OCI-LY1 (cell line): Measurements from ENCODE around the gene ATOH1.

ENCODE experiments used
- H2AFZ ChIP-seq: fragments of 200-600 bp; sonication (generic), shearing (Covaris generic); 2 replicates; pipeline ENCODE4 v1.6.0; 2014; ENCODE audit warnings: antibody characterized with exemption, mild to moderate bottlenecking, low read length
- H3F3A ChIP-seq: fragments of 200-600 bp; sonication (generic), shearing (Covaris generic); 2 replicates; pipeline ENCODE4 v1.6.0; 2014; ENCODE audit warnings: mild to moderate bottlenecking, antibody characterized with exemption, low read length, moderate library complexity; ENCODE audit not compliant: insufficient read depth
- H3K27ac ChIP-seq: fragments of 200-600 bp; sonication (generic); 2 replicates; pipeline ENCODE4 v1.5.1; 2014; ENCODE audit warnings: low read length, mixed run types, mild to moderate bottlenecking, low read depth; ENCODE audit not compliant: poor library complexity, severe bottlenecking
- H3K27me3 ChIP-seq: fragments of 200-600 bp; sonication (generic); 2 replicates; pipeline ENCODE4 v1.6.0; 2014; ENCODE audit warnings: antibody characterized with exemption, mild to moderate bottlenecking, low read length, moderate library complexity; ENCODE audit not compliant: insufficient read depth
- H3K36me3 ChIP-seq: fragments of 200-600 bp; sonication (generic); 2 replicates; pipeline ENCODE4 v1.6.1; 2014; ENCODE audit warnings: mild to moderate bottlenecking, antibody characterized with exemption, low read length, moderate library complexity, mixed read lengths; ENCODE audit not compliant: insufficient read depth
- H3K4me1 ChIP-seq: fragments of 200-600 bp; sonication (generic); 2 replicates; pipeline ENCODE4 v1.5.1; 2014; ENCODE audit warnings: mild to moderate bottlenecking, low read length, moderate library complexity; ENCODE audit not compliant: insufficient read depth, severe bottlenecking
- H3K4me2 ChIP-seq: fragments of 200-600 bp; sonication (generic), shearing (Covaris generic); 2 replicates; pipeline ENCODE4 v1.6.1; 2014; ENCODE audit warnings: low read length
- H3K4me3 ChIP-seq: fragments of 200-600 bp; sonication (generic); 2 replicates; pipeline ENCODE4 v1.5.1; 2014; ENCODE audit warnings: low read length, low read depth, mild to moderate bottlenecking, mixed read lengths; ENCODE audit not compliant: poor library complexity, severe bottlenecking
- H3K79me2 ChIP-seq: fragments of 200-600 bp; shearing (Covaris generic); 2 replicates; pipeline ENCODE4 v1.6.1; 2016; ENCODE audit warnings: mixed run types, low read length, mixed read lengths; ENCODE audit not compliant: insufficient read depth
- H3K9ac ChIP-seq: fragments of 200-600 bp; sonication (generic), shearing (Covaris generic); 2 replicates; pipeline ENCODE4 v1.6.1; 2014; ENCODE audit warnings: mild to moderate bottlenecking, low read length, mixed read lengths
- H3K9me2 ChIP-seq: fragments of 200-600 bp; sonication (generic), shearing (Covaris generic); 2 replicates; pipeline ENCODE4 v1.6.1; 2014; ENCODE audit warnings: low read depth, mild to moderate bottlenecking, low read length, mixed read lengths
- H3K9me3 ChIP-seq: fragments of 200-600 bp; shearing (Covaris generic); 2 replicates; pipeline ENCODE4 v1.6.1; 2014; ENCODE audit warnings: low read length, mixed read lengths
- H4K20me1 ChIP-seq: fragments of 200-600 bp; sonication (generic), shearing (Covaris generic); 2 replicates; pipeline ENCODE4 v1.6.0; 2016; ENCODE audit warnings: mild to moderate bottlenecking, low read length; ENCODE audit not compliant: insufficient read depth
- CTCF ChIP-seq: fragments of 200-600 bp; sonication (generic), shearing (Covaris generic); IDR thresholded peaks from 2 replicates; pipeline ENCODE4 v1.5.1; 2017; ENCODE audit warnings: mild to moderate bottlenecking, antibody characterized with exemption, low read length, moderate library complexity, mixed read lengths
- EZH2 ChIP-seq: fragments of 200-600 bp; sonication (generic), shearing (Covaris generic); IDR thresholded peaks from 2 replicates; pipeline ENCODE4 v1.8.0; 2017; ENCODE audit warnings: borderline replicate concordance, mixed run types, mild to moderate bottlenecking, antibody characterized with exemption, low read length, moderate library complexity, mixed read lengths

ATOH1 gene

GRCh38 chr4:93867416-93868001, 39.0 kb downstream of the ATOH1 start:
- Histone ChIP-seq H3K4me3 (no peak overlapping the region), H3K36me3 (no peaks in the 10 kb centered on the region), H4K20me1 (no peaks in the 10 kb centered on the region), H3K9me2 (no peaks in the 10 kb centered on the region), H3K9ac (no peak overlapping the region), H3K27ac (no peak overlapping the region), H3K79me2 (no peaks in the 10 kb centered on the region), H3K27me3 (no peaks in the 10 kb centered on the region), H3K4me2 (no peak overlapping the region), H3K9me3 (no peaks in the 10 kb centered on the region), H3K4me1 (no peaks in the 10 kb centered on the region), H3F3A (no peaks in the 10 kb centered on the region), H2AFZ (no peak overlapping the region)
- no peak for TF ChIP-seq EZH2

- H3K9me2 ChIP-seq, result no peaks in the 10 kb centered on the region
- H3K4me2 ChIP-seq, result no peak overlapping the region
- no peaks in the 10 kb centered on the region for H3K9me3 ChIP-seq
- H3K9ac ChIP-seq, result no peak overlapping the region
- H3K27ac ChIP-seq, result no peak overlapping the region
- no peaks in the 10 kb centered on the region for H3K36me3 ChIP-seq
- TF ChIP-seq CTCF (no peak), EZH2 (no peak)
- no peaks in the 10 kb centered on the region for H3F3A ChIP-seq
- H3K4me1 ChIP-seq, result no peaks in the 10 kb centered on the region
- H2AFZ ChIP-seq, result no peak overlapping the region
- no peaks in the 10 kb centered on the region for H3K79me2 ChIP-seq
- H3K4me3 ChIP-seq, result no peak overlapping the region
- H4K20me1 ChIP-seq, result no peaks in the 10 kb centered on the region
- no peaks in the 10 kb centered on the region for H3K27me3 ChIP-seq
Measured at GRCh38 chr4:93870876-93871458, 42.4 kb downstream of the ATOH1 start.

GRCh38 chr4:93876754-93877153, 48.2 kb downstream of the ATOH1 start:
- H3K4me3 ChIP-seq, result no peak overlapping the region
- H3K36me3 ChIP-seq, result no peaks in the 10 kb centered on the region
- no peak for TF ChIP-seq EZH2
- no peak for TF ChIP-seq CTCF
- no peak overlapping the region for H2AFZ ChIP-seq
- H3K9me2 ChIP-seq, result no peaks in the 10 kb centered on the region
- no peaks in the 10 kb centered on the region for H3K9me3 ChIP-seq
- H3K4me2 ChIP-seq, result no peak overlapping the region
- H4K20me1 ChIP-seq, result no peaks in the 10 kb centered on the region
- H3K9ac ChIP-seq, result no peak overlapping the region
- H3K79me2 ChIP-seq, result no peaks in the 10 kb centered on the region
- no peaks in the 10 kb centered on the region for H3K4me1 ChIP-seq
- no peak overlapping the region for H3K27ac ChIP-seq
- H3K27me3 ChIP-seq, result no peaks in the 10 kb centered on the region
- no peaks in the 10 kb centered on the region for H3F3A ChIP-seq

GRCh38 chr4:93878566-93878965, 50.0 kb downstream of the ATOH1 start:
- Histone ChIP-seq H3K9me2 (no peaks in the 10 kb centered on the region), H3K9me3 (no peaks in the 10 kb centered on the region), H3K27ac (no peak overlapping the region), H3K36me3 (no peaks in the 10 kb centered on the region), H3K4me3 (no peak overlapping the region), H3K79me2 (no peaks in the 10 kb centered on the region), H4K20me1 (no peaks in the 10 kb centered on the region), H3K27me3 (no peaks in the 10 kb centered on the region), H2AFZ (no peak overlapping the region), H3K4me1 (no peaks in the 10 kb centered on the region), H3K9ac (no peak overlapping the region), H3F3A (no peaks in the 10 kb centered on the region), H3K4me2 (no peak overlapping the region)
- no peak for TF ChIP-seq CTCF
- no peak for TF ChIP-seq EZH2
